ENCODE results near the gene BACH1. TPM values are rescaled to one million over a fixed set of nuclear protein-coding genes. Genes with fewer than 3 reads are reported as not detected.
"Not testable (repeated sequence)": the region's sequence is repeated elsewhere in the genome, so short reads cannot be mapped to it uniquely, and the experiment has no call there.

BACH1 gene
- total RNA-seq, 1 experiment from 2014 or later: 20.0 TPM

DNA sequence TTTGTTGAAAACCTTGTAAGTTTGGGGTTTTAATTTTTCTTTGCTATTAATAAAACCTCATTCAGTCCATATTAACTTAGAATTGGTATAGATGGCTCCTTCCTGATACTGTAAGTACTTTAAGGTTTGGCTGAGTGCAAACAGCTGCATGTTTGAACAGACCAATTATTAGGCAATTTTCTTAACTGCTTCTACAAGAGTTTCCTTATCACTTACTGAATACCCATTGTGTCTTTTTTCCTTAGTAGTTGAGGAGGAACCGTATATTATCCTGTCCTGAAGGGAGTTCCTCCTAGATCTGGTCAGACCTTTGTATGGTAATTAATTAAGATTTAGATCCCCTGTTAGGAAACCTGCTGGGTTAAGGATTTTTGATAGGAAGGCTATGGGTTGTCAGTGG, 57.6 kb downstream of the BACH1 start:
- BruUV-seq (replicated peaks); H3K27ac ChIP-seq (ENCODE audit: low read length); CTCF ChIA-PET; H3K4me3 ChIP-seq (ENCODE audit: low read depth in 2 of 2, low read length in 2 of 2); POLR2A ChIA-PET; H3K27me3 ChIP-seq (ENCODE audit: control insufficient read depth, insufficient read depth, low read length); H3K9me3 ChIP-seq (ENCODE audit: control insufficient read depth, insufficient read depth, low read depth, low read length); in situ Hi-C loops (cut with HindIII; ENCODE audit: low pct_unique_long_range_greater_than_20kb, low sequenced_read_pairs); H3K4me1 ChIP-seq (ENCODE audit: control insufficient read depth, insufficient read depth, low read length); H3K36me3 ChIP-seq (ENCODE audit: control insufficient read depth, insufficient read depth, low read length); intact Hi-C loops (cut with micrococcal nuclease; ENCODE audit: unreplicated experiment); ATAC-seq; DNase-seq (ENCODE audit: low read depth, low spot score): not testable (repeated sequence)

DNA sequence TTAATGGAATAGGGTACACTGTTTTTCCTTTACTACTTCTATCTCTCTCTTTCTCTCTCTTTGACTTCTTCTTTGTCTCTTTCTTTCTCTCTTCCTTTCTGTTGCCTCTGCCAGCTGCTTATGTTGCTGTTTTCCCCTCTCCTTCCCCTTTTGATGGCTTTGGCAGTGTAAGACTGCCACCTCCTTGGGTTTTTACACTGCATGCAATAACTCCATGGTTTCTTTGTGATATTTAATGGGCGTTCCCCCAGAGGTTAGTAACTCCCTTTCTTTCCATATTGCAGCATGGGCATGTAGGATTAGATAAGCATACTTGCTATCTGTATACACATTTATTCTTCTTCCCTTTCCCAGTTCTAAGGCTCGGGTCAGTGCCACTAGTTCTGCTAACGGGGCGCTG, 58.1 kb downstream of the BACH1 start:
- intact Hi-C loops (cut with micrococcal nuclease; ENCODE audit: unreplicated experiment); BruUV-seq (replicated peaks); DNase-seq (ENCODE audit: low read depth, low spot score); POLR2A ChIA-PET; H3K27ac ChIP-seq (ENCODE audit: low read length); H3K36me3 ChIP-seq (ENCODE audit: control insufficient read depth, insufficient read depth, low read length); H3K4me1 ChIP-seq (ENCODE audit: control insufficient read depth, insufficient read depth, low read length); H3K27me3 ChIP-seq (ENCODE audit: control insufficient read depth, insufficient read depth, low read length); H3K9me3 ChIP-seq (ENCODE audit: control insufficient read depth, insufficient read depth, low read depth, low read length); H3K4me3 ChIP-seq (ENCODE audit: low read depth in 2 of 2, low read length in 2 of 2); ATAC-seq; in situ Hi-C loops (cut with HindIII; ENCODE audit: low pct_unique_long_range_greater_than_20kb, low sequenced_read_pairs); CTCF ChIA-PET: not testable (repeated sequence)

DNA sequence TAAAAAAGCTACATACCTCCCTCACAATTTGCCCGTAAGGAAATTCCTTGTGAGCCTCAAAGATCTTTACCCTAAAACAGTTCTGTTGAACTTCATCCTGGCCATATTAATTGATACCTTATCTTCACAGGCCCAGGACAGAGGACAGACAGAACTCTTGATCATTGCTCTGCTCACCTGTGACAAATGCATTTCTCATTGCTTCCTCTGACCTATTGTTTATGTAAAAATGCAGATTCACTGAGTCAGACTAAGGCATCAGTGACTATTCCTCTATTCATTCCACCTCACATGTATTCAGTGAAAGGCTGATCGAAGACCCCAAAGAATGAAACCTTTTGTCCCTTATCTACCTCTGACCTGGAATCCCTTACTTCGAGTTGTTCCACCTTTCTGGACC, 61.0 kb downstream of the BACH1 start:
- Histone ChIP-seq H3K4me1 (ENCODE audit: control insufficient read depth, insufficient read depth, low read length) (no peaks in the 10 kb centered on the region), H3K27ac (ENCODE audit: low read length) (no peak overlapping the region), H3K27me3 (ENCODE audit: control insufficient read depth, insufficient read depth, low read length) (no peaks in the 10 kb centered on the region), H3K9me3 (ENCODE audit: control insufficient read depth, insufficient read depth, low read depth, low read length) (no peaks in the 10 kb centered on the region), H3K4me3 (ENCODE audit: low read depth in 2 of 2, low read length in 2 of 2) (no peak overlapping the region), H3K36me3 (ENCODE audit: control insufficient read depth, insufficient read depth, low read length) (no peaks in the 10 kb centered on the region)
- in situ Hi-C loops (cut with HindIII; ENCODE audit: low pct_unique_long_range_greater_than_20kb, low sequenced_read_pairs): no loop called here
- POLR2A ChIA-PET: no interaction called here
- no peak for ATAC-seq
- intact Hi-C loops (cut with micrococcal nuclease; ENCODE audit: unreplicated experiment): no loop called here
- TF ChIP-seq SIN3A (IDR thresholded peaks at IDR 0.05; ENCODE audit: borderline replicate concordance, insufficient read depth, low read depth, low read length): no peak
- no peak for TF ChIP-seq POLR2AphosphoS5 (IDR thresholded peaks at IDR 0.05; ENCODE audit: low read depth, low read length)
- TF ChIP-seq, protein P1, sequence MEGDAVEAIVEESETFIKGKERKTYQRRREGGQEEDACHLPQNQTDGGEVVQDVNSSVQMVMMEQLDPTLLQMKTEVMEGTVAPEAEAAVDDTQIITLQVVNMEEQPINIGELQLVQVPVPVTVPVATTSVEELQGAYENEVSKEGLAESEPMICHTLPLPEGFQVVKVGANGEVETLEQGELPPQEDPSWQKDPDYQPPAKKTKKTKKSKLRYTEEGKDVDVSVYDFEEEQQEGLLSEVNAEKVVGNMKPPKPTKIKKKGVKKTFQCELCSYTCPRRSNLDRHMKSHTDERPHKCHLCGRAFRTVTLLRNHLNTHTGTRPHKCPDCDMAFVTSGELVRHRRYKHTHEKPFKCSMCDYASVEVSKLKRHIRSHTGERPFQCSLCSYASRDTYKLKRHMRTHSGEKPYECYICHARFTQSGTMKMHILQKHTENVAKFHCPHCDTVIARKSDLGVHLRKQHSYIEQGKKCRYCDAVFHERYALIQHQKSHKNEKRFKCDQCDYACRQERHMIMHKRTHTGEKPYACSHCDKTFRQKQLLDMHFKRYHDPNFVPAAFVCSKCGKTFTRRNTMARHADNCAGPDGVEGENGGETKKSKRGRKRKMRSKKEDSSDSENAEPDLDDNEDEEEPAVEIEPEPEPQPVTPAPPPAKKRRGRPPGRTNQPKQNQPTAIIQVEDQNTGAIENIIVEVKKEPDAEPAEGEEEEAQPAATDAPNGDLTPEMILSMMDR (IDR thresholded peaks at IDR 0.05): no peak
- TF ChIP-seq, protein P2, sequence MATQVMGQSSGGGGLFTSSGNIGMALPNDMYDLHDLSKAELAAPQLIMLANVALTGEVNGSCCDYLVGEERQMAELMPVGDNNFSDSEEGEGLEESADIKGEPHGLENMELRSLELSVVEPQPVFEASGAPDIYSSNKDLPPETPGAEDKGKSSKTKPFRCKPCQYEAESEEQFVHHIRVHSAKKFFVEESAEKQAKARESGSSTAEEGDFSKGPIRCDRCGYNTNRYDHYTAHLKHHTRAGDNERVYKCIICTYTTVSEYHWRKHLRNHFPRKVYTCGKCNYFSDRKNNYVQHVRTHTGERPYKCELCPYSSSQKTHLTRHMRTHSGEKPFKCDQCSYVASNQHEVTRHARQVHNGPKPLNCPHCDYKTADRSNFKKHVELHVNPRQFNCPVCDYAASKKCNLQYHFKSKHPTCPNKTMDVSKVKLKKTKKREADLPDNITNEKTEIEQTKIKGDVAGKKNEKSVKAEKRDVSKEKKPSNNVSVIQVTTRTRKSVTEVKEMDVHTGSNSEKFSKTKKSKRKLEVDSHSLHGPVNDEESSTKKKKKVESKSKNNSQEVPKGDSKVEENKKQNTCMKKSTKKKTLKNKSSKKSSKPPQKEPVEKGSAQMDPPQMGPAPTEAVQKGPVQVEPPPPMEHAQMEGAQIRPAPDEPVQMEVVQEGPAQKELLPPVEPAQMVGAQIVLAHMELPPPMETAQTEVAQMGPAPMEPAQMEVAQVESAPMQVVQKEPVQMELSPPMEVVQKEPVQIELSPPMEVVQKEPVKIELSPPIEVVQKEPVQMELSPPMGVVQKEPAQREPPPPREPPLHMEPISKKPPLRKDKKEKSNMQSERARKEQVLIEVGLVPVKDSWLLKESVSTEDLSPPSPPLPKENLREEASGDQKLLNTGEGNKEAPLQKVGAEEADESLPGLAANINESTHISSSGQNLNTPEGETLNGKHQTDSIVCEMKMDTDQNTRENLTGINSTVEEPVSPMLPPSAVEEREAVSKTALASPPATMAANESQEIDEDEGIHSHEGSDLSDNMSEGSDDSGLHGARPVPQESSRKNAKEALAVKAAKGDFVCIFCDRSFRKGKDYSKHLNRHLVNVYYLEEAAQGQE (IDR thresholded peaks at IDR 0.05; ENCODE audit: insufficient read depth in 1 of 2, low read depth in 2 of 2, low read length in 1 of 2): no peak
- TF ChIP-seq TCF7L2 (IDR thresholded peaks at IDR 0.05; ENCODE audit: low read depth, low read length): no peak
- no peak for DNase-seq (ENCODE audit: low read depth, low spot score)
- BruUV-seq (replicated peaks): no TSS peak
- CTCF ChIA-PET: no interaction called here
